Measurements from ENCODE around the gene PPDPF.

The PPDPF gene

GRCh38 chr20:63533388-63533787, 12.8 kb downstream of the PPDPF start:
- no peak for DNase-seq (ENCODE audit: low read depth)
- no peak overlapping the region for H3K4me3 ChIP-seq (ENCODE audit: low read depth, low read length)

- no peak overlapping the region for H3K4me3 ChIP-seq (ENCODE audit: low read depth, low read length)
- DNase-seq (ENCODE audit: low read depth), result no peak
Measured at GRCh38 chr20:63533871-63534393, 13.4 kb downstream of the PPDPF start.

DNA sequence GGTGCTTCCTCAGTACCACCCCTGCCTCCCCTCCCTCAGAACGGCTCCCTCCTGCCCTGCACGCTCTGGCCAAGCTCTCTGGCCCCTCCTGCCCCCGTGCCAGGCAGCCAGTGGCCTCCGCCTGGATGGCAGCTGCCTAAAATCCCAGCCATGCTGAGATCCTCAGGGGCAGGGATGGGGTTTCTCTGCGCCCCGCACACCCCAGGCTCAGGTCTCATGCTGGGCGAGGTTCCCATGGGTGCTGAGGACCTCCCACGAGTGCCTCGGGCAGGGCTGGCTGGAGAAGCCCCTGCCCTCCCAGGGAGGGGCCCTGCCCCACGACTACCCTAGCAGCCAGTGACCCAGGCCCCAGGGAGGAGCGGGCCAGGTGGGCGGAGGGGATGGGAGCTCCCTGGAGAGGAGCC, 13.9 kb downstream of the PPDPF start:
- no peak overlapping the region for H3K4me3 ChIP-seq (ENCODE audit: low read depth, low read length)
- DNase-seq (ENCODE audit: low read depth), result no peak

DNA sequence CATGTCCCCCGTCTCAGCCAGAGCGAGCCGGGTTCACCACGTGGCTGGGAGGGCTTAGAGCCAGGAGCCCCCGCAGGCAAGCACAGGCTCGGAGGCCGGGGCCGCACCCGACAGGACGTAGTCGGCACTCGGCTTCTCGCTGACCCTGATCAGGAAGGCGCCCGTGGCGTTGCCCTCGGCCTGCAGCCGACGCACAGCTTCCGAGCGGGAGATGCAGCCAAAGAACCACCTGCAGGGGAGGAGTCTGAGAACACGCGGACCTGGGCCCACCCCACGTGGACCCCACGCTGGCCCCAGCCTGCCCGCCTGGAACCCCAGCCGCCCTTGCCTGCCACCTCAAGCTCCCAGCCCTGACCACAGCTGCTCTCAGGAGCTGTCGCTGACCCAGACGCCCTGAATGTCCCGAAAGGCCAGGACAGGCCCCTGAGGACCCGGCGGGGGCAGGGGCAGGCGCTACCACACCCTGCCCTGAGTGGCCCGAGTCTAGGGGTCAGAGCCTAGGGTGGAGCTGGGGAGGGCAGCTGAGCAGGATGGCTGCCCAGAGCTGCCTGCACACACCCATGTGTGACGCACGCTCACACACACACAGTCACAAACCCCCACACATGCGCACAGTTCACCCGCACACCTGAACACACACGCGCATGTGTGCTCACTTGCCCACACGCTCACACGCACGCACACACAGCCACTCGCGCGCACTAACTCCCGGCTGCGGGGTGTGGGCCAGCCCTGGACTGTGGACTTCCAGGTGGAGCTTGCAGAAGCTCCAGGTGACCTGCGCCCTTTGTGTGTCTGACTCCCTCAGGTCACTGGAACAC, 14.5 kb downstream of the PPDPF start:
- no peak overlapping the region for H3K4me3 ChIP-seq (ENCODE audit: low read depth, low read length)
- no peak for DNase-seq (ENCODE audit: low read depth)

GRCh38 chr20:63536241-63536977, 15.8 kb downstream of the PPDPF start:
- no peak overlapping the region for H3K4me3 ChIP-seq (ENCODE audit: low read depth, low read length)

GRCh38 chr20:63536997-63537524, 16.5 kb downstream of the PPDPF start, which contains the start of gene PTK6:
TSS of gene PTK6 (minus strand) at chr20:63537376. CDS start at chr20:63537314, 62 bp downstream.
- peak within 1 kb of the TSS; percentile 26 for H3K4me3 ChIP-seq (ENCODE audit: low read depth, low read length)
- no peak for DNase-seq (ENCODE audit: low read depth)

More at GRCh38 chr20:63536241-63536977, 15.8 kb downstream of the PPDPF start:
- peak; percentile 37 for DNase-seq (ENCODE audit: low read depth)

DNA sequence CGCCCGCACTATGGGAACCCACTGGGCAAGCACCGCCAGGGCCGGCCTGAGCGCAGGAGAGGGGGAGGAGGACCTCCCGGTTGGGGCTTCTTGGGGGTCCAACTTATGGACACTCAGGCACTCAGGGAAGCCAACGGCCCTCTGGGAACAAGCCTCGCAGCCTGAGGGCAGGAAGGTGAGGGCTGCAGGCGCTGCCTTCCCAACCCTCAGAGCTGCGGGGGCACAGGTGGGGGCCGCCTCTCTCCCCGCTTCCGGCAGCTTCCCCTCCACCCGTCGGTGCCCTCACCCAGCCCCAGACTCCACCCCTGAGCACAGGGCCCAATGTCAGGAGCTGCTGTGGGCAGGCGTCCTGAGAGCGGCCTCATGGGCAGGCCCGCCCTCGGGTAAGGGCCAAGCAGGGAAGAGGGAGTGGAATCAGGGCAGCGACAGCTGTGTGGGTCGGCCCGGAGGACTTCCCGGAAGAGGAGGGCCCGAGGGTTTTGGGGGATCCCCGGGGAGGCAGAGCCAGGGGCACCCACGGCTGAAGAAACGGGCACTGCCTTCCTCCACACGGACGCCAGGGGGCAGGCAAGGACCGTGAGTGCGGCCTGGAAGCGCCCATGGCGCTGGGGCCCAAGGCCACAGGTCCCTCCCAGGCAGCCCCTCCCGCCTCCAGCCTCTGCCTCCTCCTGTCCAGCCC, 17.1 kb downstream of the PPDPF start:
- peak; percentile 58 for DNase-seq (ENCODE audit: low read depth)
- peak overlapping the region; percentile 26 for H3K4me3 ChIP-seq (ENCODE audit: low read depth, low read length)

- no peak for DNase-seq (ENCODE audit: low read depth)
- H3K4me3 ChIP-seq (ENCODE audit: low read depth, low read length), result peak overlapping the region; percentile 26
Measured at GRCh38 chr20:63538204-63539091, 17.9 kb downstream of the PPDPF start.

- H3K4me3 ChIP-seq (ENCODE audit: low read depth, low read length), result no peak overlapping the region
- no peak for DNase-seq (ENCODE audit: low read depth)
Measured at GRCh38 chr20:63539092-63539430, 18.5 kb downstream of the PPDPF start.

DNA sequence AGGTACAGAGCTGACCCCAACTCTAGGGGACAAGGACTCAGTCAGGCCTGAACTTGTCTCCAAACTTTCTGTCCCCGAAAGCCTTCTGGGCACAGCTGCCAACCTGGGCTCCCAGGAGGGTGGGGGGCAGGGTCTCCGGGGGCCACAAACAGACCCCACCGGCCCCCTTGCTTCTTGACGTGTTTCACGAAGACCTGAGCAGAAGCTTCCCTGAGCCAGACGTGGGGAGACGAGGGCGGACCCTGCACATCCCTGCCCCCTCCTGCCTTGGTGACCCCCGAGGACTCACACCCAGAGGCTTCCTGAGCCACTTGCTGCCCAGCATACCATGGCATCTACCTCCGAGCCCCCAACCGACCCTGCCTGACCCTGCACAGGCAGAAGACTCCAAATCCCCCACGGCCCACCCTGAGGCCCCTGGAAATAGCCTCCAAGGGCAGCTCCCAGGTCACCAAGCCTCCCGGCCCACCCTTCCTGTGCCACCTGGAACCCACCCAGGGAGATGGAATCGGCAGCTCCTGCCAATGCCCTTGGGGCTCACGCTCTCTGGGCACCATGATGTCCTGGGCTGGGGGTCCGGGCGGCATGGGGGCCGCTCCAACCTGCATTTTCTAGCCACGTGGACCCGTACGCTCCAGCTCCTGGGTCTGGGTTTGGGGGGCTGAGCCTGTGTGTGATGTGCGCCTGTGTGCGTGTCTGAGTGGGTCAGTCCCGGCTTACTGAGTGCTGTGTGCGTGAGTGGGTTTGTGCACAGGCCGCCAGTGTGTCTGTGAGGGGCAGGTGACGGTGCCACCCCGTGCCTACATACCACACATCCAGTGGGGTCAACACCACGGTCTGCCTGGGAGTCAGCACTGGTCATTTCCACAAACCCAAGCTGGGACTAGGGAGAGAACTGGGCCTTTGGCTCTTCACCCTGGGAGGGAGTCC, 19.1 kb downstream of the PPDPF start:
- DNase-seq (ENCODE audit: low read depth), result no peak
- H3K4me3 ChIP-seq (ENCODE audit: low read depth, low read length), result no peak overlapping the region

- H3K4me3 ChIP-seq (ENCODE audit: low read depth, low read length), result no peak overlapping the region
- no peak for DNase-seq (ENCODE audit: low read depth)
Measured at GRCh38 chr20:63540417-63541186, 20.0 kb downstream of the PPDPF start.

DNA sequence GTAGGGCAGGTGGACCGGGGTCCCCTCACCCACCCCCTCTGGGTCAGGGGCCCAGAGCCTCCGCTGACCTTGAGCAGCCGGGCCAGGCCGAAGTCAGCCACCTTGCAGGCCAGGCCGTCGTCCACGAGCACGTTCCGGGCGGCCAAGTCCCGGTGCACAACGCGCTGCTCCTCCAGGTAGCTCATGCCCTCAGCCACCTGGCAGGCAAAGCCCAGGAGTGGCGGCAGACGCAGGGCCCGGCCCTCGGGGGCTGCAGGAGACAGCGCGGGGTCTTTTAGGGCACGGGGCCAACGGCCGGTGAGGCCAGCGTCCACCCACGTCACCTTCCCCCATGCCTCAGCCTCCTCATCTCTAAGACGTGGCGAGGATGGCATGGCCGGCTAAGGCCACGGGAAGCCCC, 20.8 kb downstream of the PPDPF start:
- H3K4me3 ChIP-seq (ENCODE audit: low read depth, low read length), result no peak overlapping the region
- DNase-seq (ENCODE audit: low read depth), result no peak

GRCh38 chr20:63542031-63542559, 21.5 kb downstream of the PPDPF start:
- H3K4me3 ChIP-seq (ENCODE audit: low read depth, low read length), result no peak overlapping the region
- no peak for DNase-seq (ENCODE audit: low read depth)

DNA sequence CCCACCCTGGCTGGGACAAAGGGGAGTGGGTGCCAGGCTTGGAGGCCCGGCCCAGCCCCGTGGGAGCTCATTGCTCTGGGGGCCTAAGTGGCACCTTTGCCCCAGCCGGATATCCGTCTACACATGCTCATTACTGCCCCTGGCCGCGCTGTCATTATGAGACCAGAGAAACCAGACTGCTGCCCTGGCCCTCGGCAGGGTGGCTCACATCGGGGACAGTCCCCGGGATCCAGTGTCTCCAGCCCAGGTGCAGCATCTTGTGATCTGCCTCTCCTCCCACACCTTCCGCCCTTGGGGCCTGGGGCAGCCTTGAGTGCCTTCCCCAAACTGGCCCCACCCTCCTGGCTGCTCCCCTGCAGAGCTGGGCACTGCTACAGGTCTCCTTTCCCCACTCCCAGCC, 22.1 kb downstream of the PPDPF start:
- no peak overlapping the region for H3K4me3 ChIP-seq (ENCODE audit: low read depth, low read length)
- no peak for DNase-seq (ENCODE audit: low read depth)

DNA sequence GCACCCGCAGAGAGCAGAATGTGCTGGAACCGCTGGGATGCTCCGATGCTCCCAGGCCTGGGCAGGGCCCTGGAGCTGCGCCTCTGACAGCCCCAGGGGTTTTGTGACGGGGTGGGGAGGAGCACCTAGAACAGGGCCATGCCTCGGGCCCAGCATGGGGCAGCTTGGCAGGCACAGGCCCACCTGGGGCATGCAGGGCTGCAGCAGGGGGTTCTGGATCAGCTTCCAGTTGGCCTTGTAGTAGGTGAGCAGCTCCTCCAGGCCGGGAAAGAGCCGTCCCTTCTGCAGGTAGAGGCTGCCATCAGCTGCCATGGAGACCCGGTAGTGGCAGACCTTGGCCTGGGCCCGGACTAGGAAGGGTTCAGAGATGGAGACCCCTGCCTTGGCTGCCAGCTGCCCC, 22.6 kb downstream of the PPDPF start:
- H3K4me3 ChIP-seq (ENCODE audit: low read depth, low read length), result no peak overlapping the region
- DNase-seq (ENCODE audit: low read depth), result no peak

DNA sequence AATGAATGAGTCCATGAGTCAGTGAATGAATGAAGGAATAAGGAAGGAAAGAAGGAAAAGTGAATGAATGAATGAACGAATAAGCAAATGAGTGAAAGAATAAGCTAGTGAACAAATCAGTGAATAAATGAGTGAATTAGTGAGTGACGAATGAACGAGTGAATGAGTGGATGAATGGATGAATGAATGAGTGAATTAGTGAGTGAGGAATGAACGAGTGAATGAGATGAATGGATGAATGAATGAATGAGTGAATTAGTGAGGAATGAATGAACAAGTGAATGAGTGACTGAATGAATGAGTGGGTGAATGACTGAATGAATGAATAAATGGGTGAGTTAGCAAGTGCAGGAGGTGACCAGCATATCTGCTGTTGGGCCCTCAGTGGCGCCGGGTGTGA, 23.2 kb downstream of the PPDPF start:
- no peak overlapping the region for H3K4me3 ChIP-seq (ENCODE audit: low read depth, low read length)
- no peak for DNase-seq (ENCODE audit: low read depth)

All from skeletal muscle cell (primary cell).